Stimulated activated CD4-positive, alpha-beta T cell treated with anti-CD3 and anti-CD28 coated beads, Interleukin-4, amount 100 ng/mL, for 48 hours (primary cell): ENCODE results near the gene PSMD7.

Source experiments
- DNase-seq, 2 donors: peaks; one replicate each; pipeline ENCODE4 v3.0.0-alpha.2; 2020; ENCODE audit warnings: low read depth in 2 of 2

The PSMD7 gene

DNA sequence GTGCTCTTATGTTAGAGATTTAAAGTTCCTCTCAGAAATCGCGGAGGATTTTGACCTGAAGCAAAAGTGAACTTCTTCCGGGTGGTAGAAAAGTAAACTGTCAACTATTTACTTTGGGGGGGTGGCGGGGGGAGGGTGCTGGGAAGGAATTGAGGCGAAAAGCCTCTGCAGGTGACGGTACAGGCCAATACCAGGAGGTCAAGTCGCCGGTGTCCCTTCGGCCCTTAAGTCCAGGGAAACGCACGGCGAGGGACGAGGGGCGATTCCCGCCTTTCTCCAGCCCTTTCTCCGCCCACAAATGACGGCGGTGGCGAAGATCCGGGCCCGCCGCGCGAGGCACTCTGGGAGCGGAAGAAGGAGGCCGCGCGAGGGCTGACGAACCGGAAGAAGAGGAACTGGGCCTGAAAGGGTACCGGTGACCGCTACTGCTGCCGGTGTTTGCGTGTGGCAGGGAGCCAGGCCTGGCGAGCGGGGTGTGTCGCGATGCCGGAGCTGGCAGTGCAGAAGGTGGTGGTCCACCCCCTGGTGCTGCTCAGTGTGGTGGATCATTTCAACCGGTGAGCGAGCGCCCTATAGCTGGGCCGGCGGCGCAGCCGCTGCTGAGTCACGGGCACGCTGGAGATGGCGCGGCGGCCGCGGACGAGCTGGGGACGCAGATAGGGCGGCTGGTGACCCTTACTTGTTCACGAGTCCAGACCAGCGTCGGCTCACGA is at the start of gene PSMD7:
Gene PSMD7, plus strand, starts transcription at position 383 of the 713 bp plus-strand sequence. Its CDS starts 101 bp downstream, at position 484.
- peak; percentile 83 to 89 for DNase-seq

DNA sequence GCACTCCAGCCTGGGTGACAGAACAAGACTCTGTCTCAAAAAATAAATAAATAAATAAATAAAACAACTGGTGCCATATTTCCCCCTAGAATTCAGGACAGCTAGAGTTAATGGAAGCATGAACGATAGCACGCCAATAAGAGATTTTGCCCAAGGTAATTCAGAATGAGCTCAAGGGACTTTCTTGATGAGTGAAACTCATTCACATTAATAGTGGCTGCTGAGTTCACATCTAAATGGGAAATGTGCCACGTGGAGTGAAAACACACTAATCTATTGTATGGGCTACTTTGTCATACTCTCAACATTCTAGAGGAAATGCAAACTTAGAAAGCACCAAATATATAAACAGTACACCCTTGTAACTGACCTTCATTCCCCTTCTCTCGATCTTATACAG is 47.4 kb upstream of the PSMD7 start:
- DNase-seq, result no peak

DNA sequence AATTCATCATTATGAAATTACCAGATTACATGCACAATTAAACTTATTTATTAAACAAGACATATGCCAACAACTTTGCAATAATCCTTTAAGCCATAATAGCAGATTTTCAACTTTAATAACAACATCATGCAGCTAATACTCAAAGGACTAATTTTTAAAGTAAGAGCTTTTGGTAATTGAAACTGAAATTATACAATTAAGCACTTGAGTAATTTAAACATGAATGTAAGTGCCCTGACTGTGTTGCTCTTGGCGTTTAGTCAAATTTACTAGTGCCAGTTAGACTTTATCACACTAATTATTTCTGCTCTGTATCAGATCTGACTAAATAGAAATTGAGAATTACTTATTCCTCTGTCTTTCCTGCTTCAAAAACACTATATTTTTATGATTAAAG is 46.8 kb upstream of the PSMD7 start:
- DNase-seq, result no peak

DNA sequence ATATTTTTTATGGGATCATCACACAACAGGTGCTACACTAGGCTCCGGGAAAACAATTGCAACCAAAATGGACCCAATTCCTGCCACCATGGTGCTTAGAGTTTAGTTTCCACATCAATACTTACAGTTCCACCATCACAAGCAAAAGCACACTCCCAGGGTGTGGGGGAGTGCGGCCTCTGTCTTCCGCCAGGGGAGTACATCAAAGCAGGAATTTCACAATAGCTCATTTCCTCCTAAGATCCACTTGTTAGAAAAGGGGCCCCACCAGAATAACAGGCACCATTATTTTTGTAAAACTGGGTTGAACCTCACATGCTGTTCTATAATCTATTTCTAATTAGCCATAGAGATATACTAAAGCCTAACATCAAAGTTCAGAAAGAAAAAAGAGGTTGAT is 44.3 kb upstream of the PSMD7 start:
- no peak for DNase-seq

DNA sequence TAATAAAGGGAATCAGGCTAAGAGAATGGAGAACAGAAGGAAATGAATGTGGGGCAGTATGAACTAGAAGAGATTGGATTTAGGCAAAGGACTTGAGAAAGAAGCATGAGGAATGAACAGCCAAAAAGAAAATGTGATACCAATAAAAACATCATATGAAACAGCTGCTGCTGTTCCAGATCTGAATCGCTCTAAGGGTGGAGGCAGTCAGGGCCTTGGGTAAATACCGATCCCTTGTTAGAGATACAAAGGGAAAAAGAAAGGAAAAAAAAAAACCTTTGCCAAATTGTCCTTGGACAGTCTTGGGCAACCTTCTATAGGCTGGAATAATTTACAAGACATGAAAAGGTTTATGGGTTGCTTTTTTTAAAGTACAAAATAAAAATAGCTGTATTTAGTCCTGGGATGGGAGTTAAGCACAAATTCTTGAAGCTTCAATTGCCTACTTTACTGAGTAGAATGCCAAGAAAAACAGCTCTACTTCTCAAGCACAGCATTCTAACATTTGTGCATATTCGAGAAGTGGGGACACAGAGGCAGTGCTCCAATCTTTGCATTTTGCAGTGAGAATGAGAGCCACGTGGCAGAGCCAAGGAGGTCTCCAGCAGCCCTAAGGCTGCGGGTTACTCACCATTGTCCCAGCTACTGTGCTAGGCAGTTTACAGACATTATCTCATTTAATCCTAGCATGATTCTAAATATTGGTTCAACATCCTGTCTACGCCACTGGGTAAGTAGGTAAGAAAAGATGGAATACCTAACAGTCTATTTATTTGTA is 43.3 kb upstream of the PSMD7 start:
- no peak for DNase-seq

DNA sequence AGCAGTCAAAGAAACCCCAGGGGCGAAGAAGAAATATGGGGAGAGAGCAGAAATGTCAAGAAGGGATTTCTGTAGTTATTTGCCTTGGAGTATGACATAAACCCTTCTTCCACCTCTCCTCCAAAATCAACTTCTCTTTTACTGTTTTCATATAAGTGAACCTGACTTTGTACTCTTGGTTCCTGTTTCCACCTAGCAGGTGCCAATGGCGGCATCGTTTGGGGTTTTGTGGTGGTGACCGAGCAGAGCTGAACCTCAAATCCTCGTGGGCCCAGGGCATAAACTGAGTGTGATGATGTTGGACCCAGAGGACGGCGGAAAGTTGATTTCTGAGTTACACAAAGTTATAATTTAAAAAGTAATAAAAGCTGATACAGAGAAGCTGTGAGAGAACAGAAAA is 39.6 kb upstream of the PSMD7 start:
- no peak for DNase-seq

DNA sequence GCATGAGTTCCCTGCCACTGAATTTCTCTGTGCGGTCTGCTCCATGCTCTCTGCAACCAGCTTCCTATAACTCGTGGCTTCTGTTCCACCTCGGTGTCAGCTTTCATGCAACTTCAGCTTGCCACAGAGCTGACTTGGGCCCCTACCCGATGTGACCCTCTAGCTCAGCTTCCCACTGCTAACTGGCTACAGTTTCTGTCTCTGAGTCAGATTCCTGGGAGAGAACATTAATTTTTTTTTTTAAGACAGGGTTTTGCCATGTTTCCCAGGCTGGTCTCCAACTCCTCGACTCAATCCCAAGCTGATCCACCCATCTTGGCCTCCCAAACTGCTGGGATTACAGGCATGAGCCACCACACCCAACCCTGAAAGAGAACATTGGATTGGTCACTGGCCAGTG is 35.5 kb upstream of the PSMD7 start:
- no peak for DNase-seq

DNA sequence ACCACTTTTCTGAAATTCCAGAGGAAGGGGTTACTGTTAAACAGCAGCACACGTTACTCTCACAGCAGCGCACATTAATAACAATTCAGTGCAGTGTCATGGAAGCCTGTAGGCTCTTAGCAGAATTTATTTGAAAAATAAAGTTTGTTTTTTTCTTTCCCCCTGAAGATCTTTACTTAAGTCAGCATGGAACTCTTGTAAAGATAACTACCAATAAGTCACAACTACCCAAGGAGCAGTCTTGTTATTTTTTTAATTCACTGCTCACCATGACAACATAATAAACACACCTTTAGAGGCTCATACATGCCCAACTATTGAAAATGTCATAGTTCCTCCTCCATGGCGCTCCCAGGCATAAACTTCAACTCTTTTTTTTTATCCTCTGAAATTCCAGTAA is 31.8 kb upstream of the PSMD7 start:
- no peak for DNase-seq

DNA sequence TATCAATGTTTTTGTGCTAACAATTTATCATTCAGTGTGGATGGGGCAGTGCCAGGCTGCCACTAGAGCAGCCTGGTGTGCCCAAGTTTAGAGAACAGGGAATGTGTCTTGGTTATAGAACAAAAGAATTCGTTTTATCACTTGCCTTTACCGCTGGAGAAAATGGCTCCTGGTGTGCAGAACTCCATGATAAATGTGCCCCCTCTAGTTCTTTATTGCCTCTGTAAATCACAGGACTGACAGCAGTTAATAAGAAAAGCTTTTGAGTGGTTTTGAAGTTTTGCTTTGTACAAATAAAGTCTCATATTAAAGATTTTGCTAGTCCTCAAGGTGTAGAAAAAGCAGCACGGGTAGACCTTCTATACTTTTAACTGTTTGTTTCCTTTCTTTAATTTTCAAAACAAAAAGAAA is 28.2 kb upstream of the PSMD7 start:
- no peak for DNase-seq

DNA sequence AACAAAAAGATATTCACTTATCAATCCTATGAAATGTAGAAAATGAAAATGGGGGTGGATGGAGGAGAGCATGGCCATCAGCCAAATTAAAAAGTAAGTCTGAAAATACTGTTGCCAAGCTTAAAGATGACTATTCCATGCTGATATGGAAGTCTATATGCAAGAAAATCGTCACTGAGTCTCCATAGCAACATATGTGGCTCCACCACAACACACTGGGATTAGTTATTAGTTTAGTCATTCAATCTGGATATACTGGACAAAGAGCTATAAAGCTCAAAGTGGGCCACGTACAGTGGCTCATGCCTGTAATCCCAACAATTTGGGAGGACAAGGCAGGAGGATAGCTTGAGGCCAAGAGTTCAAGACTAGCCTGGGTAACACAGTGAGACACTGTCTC is 24.7 kb upstream of the PSMD7 start:
- DNase-seq, result no peak

DNA sequence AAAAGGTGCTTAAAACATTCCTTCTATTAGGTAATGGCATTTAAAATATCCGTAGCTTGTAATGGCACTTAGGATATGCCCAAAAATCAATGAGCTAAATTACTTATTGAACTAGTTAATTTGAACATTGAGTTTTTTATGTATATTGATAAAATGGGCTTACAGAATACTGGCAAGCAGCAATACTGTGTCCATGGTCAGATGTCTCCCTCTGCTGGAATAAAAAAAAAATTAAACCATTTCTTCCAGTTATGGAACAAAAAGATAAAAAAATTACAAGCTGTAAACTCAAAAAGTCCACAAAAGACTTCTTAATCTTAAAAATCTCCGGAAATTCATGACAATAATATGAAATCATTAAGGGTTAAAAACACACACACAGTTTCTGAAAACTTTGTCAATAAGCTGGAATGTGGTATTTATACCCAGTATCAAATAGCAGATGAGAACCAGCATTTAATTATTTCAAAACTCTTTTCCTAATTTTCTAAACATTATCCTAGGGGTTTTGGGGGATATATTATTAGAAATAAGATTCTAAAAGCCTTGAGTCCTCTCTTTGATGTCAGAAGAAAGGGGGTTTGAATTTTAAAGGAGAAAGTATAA is 21.5 kb upstream of the PSMD7 start:
- DNase-seq, result no peak

DNA sequence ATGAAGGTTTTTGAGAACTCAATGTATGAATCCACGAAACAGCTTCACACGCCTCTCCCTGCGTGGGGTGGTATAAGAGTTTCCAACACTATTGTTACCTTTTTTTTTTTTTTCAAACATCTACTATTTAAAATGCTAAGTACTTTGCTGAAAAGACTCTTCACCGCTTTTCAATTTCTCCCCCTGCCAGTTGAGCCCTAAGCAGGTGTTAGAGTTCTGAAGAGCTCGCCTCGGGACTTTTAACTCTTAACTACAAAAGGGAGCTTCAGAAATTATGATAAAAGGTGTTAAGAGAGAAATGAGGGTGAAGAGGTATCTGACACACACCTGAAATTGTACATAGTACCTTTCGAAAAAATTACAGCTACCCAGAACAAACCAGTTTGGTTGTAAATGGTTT is 20.9 kb upstream of the PSMD7 start:
- DNase-seq, result no peak

DNA sequence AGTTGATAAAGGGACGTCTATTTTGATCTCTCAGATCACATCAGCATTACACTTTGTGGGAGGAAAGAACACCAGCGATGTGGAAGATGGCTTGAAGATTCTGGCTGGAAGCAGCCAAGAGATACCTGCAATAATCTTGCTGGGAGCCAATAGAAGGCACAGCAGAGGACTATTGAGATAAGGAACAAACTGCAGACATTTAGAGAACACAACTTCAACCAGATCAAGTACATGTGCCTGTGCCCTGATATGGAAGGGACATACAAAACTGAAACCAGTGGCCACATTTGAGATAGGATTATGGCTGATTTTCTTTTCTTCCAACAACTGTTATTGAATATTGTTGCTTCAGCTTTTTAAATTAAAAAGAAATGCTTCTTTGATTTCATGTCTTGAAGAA is 18.6 kb upstream of the PSMD7 start:
- DNase-seq, result no peak

DNA sequence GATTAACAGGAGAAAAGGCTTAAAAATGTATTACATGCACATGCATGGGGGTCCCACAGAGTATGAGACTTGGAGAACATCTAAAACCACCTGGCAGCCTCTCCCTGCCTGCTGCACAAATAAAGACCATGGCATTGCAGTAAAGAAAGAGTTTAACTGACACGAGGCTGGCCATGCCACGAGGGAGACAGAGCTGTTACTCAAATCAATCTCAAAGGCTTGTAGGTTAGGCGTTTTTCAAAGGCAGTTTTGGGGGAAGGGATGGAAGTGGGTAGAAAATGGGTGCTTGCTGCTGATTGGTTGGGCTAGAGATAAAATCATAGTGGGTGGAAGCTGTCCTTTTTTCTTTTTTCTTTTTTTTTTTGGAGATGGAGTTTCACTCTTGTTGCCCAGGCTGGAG is 17.3 kb upstream of the PSMD7 start:
- no peak for DNase-seq

DNA sequence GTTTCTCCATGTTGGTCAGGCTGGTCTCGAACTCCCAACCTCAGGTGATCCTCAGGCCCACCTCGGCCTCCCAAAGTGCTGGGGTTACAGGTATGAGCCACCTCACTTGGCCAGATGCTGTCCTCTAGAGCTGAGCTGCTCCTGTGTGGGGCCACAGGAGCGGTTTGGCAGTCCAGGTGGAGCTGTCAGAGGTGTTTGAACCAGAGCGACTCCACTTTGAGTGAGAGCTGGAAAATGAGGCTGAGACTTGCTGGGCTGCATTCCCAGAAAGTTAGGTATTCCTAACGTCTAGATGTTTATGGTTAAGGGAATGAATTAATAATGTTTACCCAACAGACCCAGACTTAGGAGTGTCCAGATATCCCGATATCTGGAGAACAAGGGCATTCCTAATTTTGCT is 16.8 kb upstream of the PSMD7 start:
- DNase-seq, result no peak

DNA sequence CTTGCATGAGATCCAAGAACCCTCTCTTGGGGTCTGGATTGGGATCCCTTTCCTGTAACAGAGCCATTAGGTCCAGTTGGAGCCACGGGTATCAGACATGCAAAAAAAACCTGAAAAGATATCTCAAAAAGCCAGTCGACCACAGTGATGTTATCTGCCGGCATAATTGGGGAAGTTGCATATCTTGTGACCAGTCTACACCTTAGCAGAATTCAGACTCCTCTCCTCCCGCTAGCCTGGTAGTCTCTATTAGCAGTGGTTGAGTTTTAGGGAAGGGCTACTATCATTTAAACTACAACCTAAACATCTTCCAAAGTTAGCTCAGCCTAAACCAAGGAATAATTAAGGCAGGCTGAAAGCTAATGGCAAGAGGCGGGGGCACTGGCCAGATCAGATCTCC is 16.2 kb upstream of the PSMD7 start:
- no peak for DNase-seq

DNA sequence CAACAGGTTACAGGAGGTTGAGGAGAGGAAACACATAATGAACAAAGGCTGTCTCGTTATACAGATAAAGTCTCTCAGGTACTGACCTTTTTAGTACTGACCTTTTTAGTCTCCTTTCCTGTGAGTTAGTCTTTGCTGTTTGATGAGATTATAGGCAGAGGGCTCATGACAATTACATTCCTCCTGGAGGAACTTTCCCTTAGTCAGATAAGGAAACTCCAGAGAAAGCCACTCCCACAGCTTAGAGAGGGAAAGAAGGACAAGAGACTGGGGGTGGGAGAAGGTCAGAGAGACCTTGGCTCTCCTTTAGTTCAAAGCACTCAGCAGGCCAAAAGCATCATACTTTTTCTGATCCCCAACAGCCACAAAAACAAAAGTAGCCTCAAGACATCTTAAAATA is 15.3 kb upstream of the PSMD7 start:
- DNase-seq, result no peak

DNA sequence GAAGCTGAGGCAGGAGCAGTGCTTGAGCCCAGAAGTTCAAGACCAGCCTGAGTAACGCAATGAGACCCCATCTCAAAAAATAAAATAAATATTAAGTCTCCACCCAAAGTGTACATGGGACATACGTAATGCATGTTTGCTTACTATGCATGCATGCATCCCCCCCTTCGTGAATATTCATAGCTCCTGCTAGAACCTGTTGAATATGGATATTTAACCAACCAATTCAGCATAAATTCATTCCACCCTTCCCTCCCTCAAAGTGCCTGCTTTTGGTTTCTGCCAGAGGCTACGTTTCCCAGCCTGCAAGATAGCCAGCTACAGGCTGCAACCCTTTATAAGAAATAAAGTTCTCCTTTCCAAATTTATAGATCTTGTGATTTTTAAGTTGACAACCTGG is 12.9 kb upstream of the PSMD7 start:
- no peak for DNase-seq

DNA sequence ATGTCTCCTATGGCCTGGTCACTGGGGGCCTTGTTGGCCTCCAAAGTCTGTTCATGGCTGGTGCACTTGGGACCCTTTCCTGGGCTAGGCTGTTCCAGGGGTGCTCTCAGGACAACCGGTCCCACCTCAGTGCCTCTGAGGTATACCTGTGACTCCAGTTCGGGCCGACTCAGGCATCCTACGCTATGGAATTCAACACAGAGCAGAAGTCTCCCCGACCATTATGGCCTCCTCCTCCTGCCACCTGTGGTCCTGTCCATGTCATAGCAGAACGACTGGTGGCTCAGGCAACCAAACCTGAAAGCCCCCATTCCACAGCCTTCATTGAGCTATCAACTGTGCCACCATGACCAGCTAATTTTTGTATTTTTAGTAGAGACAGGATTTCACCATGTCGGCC is 8.5 kb upstream of the PSMD7 start:
- DNase-seq, result no peak

DNA sequence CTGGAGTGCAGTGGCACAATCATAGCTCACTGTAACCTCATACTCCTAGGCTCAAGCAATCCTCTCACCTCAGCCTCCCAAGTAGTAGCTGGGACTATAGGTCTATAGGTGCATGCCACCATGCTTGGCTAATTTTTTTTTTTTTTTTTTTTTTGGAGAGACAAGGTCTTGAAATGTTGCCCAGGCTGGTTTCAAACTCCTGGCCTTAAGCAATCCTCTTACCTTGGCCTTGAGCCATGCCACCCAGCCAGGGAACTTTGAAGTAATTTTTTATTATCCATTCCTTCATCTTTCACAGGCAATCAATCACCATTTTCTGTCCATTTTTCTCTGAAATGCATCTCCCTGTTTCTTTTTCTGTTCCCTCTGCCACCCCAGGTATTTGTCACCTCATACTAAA is 6.3 kb upstream of the PSMD7 start:
- no peak for DNase-seq

DNA sequence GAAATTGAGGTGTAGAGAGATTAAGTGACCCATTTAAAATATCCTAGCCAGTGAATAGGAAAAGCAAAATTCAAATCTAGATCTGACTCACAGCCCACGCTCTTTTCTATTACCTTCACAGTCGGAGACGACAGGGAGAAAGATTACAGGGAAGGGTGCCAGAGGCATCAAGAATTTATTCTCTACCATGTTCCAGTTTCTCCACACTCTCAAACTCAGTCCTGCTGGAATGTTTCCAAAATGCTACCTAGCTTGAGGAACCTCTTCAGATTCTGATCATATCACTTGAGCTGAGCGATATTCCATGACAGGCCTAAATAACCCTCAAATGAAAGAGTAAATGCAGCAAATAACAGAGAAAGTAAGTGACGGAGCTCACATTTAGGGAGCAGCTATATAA is 5.4 kb upstream of the PSMD7 start:
- no peak for DNase-seq

DNA sequence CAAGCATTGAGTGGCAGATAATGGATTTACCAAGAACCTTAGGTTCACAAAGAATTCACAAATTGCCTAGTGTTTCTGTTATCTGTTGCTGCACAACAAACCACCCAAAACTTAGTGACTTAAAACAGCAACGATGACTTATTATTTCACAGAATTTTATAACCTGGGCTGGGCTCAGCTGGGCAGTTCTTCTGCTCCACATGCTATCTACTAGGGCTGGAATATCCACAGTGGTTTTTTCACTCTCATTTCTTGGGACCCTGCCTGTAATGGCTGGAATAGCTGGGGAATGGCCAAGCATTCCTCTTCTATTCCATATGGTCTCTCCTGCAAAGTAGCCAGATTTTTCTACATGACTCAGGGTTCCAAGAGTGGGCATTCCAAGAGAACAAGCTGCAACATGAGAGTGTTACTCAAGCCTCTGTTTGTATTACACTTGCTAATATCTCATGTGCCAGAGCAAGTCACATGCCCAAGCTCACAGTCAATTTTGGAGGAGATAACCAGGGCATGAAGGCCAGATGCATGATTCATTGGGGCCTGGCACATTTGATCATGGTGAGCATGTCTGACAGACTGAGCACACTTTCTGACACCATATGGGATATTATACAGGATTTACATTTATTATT is 4.9 kb upstream of the PSMD7 start:
- DNase-seq, result no peak

DNA sequence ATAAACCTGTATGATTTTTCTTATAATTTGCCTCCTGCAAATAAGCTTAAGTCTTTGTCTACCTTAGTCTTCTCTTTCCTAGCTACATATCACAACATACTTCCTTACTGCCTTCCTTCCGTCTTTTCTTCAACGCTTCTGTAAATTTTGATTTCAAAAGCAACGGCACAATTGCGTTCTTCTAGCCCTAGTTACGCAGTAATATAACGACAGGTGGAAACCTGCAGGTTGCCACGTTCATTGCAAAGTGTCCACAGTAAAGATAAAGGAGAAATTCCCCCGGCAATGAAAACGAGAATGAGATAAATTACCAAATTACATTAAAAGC is 546 bp upstream of the PSMD7 start:
- peak in 1 of 2 donors; percentile 10 for DNase-seq
